ENCODE data around the gene PRR20G.

PRR20G gene

DNA sequence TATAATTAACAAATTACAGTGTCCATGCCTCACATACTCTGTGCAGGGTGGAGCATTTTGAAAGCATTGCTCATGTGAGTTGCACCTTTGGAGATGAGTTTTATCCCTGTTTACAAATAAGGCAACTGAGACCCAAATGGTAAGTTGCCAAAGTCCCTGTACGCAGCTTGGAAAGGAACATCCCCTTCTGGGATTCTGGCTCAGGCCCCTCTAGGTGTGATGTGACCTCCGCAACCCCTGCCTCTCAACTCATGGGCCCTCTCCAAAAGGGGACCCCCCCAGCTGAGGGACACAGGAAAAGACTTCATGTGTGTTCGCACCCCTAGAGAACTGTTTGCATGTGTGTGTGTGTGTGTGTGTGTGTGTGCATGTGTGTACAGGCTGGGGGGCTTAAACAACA is 25.3 kb downstream of the PRR20G start:
- DNase-seq (ENCODE audit: low spot score): no peak

DNA sequence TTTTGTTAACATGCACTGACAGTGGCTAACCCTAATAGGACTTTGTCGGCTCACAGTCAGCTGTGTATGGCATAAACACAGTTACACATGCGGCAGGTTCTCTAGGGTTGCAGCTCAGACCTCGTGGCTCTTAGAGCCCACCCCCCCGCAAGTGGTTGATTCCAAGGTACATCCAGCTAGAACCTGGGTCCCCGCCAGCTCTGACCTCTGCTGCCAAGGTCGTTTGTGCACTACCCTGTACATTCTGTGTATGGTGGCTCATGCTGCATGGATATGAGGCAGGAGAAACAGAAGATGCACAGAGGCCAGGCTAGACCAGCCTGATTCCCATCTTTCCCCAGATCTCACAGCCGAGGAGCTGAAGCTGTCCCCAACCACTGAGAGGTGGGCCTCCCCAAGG is 25.9 kb downstream of the PRR20G start:
- no peak for DNase-seq (ENCODE audit: low spot score)

DNA sequence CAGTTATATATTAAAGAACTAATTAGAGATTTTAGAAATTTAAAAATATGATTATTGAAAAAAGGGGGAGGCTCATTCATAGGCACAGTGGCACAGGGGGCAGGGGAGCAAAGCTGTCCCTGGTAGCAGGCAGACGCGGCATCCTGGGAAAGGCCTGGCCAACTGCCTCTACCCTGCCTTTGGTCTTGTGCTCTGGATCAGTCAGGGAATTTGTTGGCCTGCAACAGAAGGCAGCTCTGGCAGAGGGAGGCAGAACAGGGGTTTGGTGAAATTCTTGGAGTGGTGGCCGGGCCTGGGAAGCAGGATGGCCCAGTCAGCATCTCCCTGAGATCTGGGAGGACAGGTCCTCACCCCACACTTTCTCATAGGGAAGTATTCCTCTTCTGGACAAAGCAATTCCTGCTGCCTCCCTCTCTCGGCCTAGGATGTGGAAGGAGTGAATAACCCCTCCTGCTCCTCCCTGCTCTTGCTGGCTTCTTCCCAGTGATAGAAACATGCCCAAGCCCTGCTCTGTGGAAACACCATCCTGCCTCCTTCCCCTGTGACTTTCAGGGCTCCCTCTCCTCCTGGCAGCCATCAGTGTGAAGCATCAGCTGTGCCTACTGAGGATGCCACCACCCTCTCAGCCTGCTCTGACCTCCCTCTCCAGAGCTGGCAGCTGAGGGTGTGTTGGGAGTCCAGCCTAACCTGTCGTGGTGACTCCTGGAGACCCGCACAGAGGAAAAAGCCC is 26.9 kb downstream of the PRR20G start:
- DNase-seq (ENCODE audit: low spot score): no peak

DNA sequence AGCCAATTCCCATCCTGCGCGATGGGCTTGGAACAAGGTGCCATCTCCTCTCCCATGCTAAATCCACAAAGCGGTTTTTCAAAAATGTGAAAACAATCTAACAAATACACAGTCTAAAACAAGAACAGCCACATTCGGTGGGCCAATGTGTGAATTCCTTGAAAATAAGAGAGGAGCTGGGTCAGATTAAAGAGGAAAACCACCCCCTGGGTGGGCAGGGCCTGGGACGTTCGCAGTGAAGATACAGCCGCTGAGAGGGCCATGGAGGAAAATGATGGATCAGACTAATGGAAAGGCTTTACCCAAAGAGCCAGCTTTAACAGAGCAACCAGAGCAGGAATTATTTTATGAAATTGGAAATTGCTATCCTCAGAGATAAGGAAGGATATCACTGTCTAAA is 27.4 kb downstream of the PRR20G start:
- no peak for DNase-seq (ENCODE audit: low spot score)

DNA sequence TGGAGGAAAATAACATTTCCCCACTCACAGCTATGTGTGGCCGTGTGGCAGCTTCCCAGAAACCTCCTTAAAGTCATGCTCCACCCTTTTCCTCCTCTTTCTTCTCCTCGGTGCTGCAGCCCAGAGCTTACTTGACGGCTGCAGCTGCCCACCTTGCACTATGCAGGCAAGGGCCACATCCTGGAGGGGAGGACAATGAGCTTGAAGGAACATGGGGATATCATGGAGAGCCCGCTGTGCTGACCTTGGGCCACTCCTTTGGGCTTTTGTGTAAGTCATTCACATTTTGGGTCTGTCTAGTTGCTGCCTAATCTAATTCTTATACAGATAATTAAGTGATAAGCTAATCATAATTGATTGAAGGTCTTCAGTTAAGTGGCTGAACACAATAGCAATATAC is 28.0 kb downstream of the PRR20G start:
- no peak for DNase-seq (ENCODE audit: low spot score)

DNA sequence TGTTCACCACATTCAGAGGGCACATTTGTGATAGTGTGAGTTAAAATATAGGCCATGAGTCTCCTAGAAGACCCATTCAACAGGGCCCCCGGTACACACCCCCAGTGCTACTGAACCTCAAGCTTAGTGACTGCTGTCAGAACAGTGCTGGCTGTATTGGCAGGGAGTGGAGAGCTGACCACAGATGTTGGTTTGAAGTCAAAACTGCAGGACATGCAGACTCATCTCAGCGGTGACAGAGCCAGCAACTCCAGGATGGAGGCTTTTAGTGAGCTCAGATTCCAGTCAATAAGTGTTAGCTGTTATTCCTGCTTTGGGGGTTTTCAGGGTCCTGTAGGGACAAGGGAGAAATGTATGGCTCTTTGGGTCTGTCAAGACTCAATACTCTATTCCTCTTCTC is 29.1 kb downstream of the PRR20G start:
- DNase-seq (ENCODE audit: low spot score): no peak

DNA sequence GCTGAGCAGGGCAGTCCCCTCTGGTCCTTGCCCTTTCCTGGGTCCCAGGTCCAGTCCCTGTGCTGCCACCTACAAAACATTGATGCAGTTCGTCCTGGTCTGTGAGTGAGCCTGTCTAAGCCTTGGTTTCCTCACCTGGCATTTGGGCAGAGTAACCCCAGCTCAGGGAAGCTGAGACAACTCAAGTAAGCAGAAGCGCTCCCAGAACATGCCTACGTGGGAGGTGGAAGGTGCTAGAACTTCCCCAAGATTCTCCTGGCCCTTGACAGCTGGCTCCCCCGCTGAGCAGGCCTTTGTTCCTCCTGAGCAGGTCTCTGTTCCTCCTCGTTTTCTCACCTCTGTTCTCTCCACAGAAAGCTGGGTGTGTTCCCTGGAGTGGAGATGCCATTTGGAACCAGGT is 30.5 kb downstream of the PRR20G start:
- no peak for DNase-seq (ENCODE audit: low spot score)

DNA sequence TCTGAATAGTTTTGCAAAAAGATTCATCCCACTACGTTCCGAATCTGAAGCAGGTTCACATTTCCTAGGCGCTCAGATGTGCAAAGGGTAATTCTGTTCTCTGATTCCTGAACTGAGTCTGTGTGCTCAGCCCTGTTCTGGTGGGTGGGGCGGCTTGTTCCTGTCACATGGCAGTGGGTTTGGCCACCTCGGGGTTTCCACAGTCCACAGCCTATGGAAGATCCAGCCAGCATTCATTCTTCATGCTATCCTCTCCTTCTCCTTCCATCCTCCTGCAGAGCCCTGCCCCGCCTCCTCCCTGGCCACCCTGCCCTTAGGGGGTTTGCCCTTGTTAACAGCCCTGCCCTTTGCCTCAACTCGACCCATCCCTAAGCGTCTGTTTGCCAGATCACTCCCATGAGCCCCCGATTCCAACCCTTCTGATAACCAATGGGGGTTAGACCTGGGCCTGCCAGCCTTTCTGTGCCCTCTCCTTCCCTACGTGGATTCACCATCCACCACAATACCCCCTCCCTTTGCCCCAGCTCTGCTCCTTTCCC is 31.0 kb downstream of the PRR20G start:
- DNase-seq (ENCODE audit: low spot score): no peak

DNA sequence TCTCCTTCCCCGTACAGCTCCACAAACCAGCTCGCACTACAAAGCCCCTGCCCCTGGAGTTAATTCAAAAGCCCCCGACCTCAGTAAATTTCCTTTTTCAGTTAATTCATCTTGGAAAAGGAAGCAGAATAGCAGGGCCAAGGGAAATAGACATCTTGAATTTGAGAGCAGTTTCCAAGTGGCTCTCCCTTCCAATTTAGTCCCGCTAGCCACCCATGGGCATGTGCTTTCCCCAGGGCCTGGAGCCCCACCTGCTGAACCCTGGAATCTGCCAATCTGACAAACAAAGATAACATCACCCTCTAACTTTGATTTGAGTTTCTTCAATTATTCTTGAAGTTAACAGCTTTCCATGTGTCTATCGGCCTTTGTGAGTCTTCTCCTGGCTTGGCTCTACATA is 31.7 kb downstream of the PRR20G start:
- DNase-seq (ENCODE audit: low spot score): no peak

DNA sequence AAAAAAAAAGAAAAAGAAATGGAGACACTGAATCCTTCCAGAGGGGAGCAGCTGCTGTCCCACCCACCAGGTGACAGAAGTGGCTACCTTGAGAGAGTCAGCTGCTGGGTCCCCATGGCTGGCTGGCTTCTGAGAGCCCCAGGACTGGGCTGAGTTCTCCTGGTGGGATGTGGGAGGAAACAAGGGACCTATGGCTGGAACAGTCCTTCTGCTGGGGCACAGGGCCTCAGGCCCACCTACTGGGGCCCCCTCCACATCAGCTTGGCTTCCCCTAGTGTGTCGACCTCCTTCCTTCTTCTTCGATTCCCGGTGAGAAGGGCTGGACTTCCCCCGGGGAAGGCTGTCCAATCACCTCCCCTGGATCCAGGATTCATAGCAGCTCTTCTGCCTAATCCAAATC is 32.3 kb downstream of the PRR20G start:
- DNase-seq (ENCODE audit: low spot score): no peak

DNA sequence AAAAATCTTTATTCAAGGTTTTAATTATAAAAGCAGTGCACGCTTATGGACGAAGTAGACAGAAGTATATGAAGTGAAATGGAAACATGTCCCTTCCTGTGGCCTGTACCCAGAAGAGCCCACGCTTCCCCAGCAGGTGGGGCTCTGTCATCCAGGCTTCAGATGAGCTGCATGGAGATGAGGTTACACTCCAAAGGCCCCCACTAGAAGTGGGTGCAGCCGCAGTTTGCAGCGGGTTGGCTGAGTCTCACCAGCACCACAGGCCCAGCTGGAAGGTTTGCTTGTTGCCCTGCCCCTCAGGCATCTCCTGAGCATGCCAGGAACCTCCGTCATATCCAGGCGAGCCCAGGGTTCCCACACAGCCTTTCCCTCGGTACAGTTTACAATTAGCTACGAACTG is 33.1 kb downstream of the PRR20G start:
- DNase-seq (ENCODE audit: low spot score): no peak

DNA sequence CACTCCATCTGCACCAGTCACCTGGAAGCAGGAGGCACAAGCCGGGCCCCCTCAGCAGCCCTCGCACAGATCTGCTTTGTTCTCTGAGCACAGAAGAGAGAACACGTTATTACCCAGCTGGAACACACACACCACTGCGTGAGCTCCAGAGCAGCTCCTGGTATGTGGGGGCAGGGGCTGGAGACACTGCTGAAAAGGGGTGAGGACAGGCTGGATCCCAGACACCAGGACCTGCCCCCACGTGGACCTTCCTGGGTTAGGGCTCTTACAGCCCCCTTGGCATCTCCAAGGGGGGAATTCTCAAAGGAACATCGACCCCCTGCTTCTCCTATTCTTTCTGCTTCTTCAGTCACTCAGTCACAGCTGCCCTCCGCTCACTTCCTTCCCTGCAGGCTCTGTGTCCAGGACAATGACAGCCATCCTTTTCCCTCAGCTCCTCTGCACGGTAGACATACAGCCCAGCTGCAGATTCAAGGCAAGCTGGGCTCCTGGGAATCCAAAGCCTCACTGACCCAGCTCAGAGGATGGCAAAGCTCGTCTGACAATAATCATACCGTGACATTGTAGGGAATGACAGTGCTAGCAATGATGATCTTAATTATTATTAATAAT is 33.7 kb downstream of the PRR20G start:
- no peak for DNase-seq (ENCODE audit: low spot score)

DNA sequence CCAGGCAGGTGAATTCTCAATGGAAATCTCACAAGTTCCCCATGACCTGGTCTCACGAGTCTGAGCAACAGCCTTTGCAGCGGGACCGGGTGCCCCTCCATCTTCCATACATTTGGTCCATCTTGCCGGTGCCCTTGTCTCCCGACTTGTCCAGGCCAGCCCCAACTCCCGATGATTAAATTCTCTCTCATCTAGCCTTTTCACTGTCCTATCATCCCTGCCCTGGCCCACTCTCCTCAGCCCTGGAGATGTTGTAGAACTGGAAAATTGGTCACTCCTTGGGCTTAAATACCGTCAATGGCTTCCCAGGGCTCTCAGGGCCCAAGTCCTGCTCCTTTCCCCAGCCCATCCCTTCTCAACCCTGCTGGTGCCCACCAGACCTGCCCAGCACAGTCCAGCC is 34.4 kb downstream of the PRR20G start:
- DNase-seq (ENCODE audit: low spot score): no peak

DNA sequence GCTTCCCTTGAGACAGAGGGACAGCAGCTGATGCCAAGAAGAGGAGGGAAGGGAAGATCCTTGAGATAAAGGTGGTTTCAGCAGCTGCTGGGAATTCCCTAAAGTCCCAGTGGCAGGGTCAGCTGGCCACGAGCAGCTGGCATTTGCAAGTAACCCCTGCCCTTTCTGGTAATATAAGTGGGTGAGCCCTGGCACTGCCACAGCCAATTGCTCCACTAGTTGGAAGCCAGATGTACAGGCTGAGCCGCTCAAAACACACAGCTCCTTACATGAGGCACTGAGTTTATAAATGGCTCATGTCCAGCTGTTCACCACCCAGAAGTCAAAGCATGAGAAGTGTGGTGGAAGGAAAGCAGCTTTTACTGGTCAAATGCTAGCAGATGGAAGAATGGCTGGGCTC is 35.4 kb downstream of the PRR20G start:
- DNase-seq (ENCODE audit: low spot score): no peak

DNA sequence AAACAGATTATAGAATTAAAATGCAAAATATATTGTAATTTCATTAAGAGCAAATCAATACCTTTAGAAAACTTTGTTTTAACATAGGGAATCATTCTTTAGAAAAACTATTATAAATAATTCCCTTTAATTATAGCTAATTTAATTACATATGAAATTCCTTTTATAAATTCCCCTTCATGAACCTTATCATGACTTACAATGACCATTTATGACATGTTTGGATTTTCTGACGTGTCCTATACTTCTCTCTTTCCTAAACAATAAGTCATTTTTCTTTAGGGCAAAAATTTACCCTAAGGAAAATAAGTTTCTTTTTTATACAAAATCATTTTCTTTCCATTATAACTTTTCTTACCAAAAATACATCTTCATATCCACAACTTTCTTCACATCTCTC is 37.8 kb downstream of the PRR20G start:
- no peak for DNase-seq (ENCODE audit: low spot score)

DNA sequence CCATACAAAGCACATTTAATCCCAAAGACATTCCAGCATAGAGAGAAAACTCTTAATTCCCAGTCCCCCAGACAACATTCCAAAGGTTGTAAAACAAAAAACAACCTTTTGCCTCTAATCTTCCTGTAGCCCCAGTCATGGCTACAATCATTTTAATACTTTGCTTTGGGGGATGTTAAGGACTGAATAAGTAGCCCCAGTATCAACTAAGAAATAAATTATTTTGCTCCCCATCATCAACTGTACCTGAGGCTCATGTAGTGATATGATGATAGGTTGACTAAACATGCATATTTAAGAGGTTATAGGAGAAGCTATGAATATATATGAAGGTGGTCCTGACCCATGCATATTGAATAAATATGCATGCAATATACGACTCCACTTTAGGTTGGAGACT is 40.6 kb downstream of the PRR20G start:
- DNase-seq (ENCODE audit: low spot score): no peak

DNA sequence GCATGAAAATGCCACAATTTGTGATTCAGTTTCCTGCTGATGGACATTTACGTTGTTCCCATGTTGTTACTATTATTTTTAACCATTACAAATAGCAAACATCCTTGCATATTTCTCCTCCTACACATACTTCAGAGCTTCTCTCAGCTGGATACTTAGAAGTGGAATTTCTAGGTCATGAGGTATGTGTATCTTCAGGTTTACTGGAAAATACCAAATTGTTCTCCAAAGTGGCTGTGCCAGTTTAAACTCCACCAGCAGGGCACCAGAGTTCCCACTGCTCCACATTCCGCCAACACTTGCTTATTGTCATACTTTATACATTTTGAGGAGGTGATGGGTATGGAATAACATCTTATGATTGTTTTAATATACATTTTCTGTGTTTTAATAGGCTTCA is 49.2 kb downstream of the PRR20G start:
- no peak for DNase-seq (ENCODE audit: low spot score)

DNA sequence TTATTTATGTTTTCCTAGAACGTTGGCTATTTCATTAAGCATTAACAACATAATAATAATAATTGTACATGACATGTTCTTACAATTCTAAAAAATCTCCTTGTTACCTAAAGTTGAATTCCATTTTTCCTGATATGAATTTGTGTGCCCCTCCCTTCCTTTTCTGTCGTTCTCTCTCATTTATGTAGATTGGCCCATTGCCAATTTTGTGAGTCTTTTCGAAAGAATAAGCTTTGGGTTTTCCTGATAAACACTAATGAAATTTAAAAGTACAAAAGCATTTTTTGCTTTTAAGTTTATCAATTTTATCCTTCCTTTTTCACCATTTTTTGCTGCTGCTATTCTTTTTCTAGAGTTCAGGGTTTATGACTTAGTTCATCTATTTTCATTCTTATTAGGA is 50.0 kb downstream of the PRR20G start:
- DNase-seq (ENCODE audit: low spot score): no peak

DNA sequence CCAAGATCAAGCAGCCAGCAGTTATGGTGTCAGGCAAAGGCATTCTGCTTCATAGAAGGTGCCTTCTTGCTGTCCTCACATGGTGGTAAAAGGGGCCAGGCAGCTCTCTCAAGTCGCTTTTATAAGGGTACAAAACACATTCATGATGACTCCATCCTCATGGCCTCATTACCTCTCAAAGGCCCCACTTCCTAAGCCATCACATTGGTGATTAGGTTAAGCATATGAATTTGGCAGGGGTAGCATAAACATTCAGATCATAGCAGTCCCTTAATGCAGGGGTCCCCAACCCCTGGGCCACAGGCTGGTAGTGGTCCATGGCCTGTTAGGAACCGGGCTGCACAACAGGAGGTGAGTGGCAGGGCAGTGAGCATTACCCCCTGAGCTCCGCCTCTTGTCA is 52.1 kb downstream of the PRR20G start:
- no peak for DNase-seq (ENCODE audit: low spot score)

DNA sequence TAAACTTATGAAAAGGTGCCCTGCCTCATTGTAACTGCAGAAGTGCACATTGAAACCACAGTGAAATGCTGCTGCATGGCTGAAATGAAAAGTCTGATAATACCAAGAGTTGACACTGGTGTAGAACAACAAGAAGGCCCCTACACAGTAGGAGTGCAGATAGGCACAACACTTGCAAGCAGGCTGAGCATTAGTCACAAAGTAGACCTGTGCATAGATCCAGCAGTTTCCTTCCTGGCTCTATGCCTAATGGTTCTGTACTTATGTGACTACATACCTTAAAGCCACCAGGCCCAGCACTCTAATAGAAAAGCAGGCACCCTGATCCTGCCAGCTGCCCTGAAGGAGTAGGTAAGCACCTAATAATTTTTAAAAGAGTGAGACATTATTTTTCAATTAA is 53.1 kb downstream of the PRR20G start:
- DNase-seq (ENCODE audit: low spot score): no peak

Data from COLO829 (cell line).